Measurements from ENCODE around the gene ANKS1A.

The ANKS1A gene

GRCh38 chr6:35089216-35089934 is 200.3 kb downstream of the ANKS1A start:
- TF ChIP-seq CTCF (IDR thresholded peaks at IDR 0.05; ENCODE audit: insufficient read depth, low read depth, low read length, missing control alignments), result no peak
- DNase-seq (ENCODE audit: low read depth), result no peak
- H3K4me3 ChIP-seq (ENCODE audit: low read depth, low read length), result no peak overlapping the region

- no peak overlapping the region for H3K4me3 ChIP-seq (ENCODE audit: low read depth, low read length)
- no peak for TF ChIP-seq CTCF (IDR thresholded peaks at IDR 0.05; ENCODE audit: insufficient read depth, low read depth, low read length, missing control alignments)
- DNase-seq (ENCODE audit: low read depth), result no peak
Observed at GRCh38 chr6:35089935-35090505, 201.0 kb downstream of the ANKS1A start.

- H3K4me3 ChIP-seq (ENCODE audit: low read depth, low read length), result no peak overlapping the region
- no peak for TF ChIP-seq CTCF (IDR thresholded peaks at IDR 0.05; ENCODE audit: insufficient read depth, low read depth, low read length, missing control alignments)
- DNase-seq (ENCODE audit: low read depth), result no peak
Observed at GRCh38 chr6:35090734-35091133, 201.7 kb downstream of the ANKS1A start.

GRCh38 chr6:35091346-35092083 is 202.5 kb downstream of the ANKS1A start:
- DNase-seq (ENCODE audit: low read depth), result no peak
- no peak for TF ChIP-seq CTCF (IDR thresholded peaks at IDR 0.05; ENCODE audit: insufficient read depth, low read depth, low read length, missing control alignments)
- no peak overlapping the region for H3K4me3 ChIP-seq (ENCODE audit: low read depth, low read length)

- no peak for DNase-seq (ENCODE audit: low read depth)
- H3K4me3 ChIP-seq (ENCODE audit: low read depth, low read length), result no peak overlapping the region
- TF ChIP-seq CTCF (IDR thresholded peaks at IDR 0.05; ENCODE audit: insufficient read depth, low read depth, low read length, missing control alignments), result no peak
Observed at GRCh38 chr6:35092362-35093117, 203.5 kb downstream of the ANKS1A start.

- H3K4me3 ChIP-seq (ENCODE audit: low read depth, low read length), result no peak overlapping the region
- no peak for TF ChIP-seq CTCF (IDR thresholded peaks at IDR 0.05; ENCODE audit: insufficient read depth, low read depth, low read length, missing control alignments)
- DNase-seq (ENCODE audit: low read depth), result no peak
Observed at GRCh38 chr6:35093118-35093445, 204.0 kb downstream of the ANKS1A start.
